Ovary (tissue), 9 donors: ENCODE measurements around the gene BGN. TPM values are rescaled to one million over a fixed set of nuclear protein-coding genes. Genes with fewer than 3 reads are reported as not detected.

ENCODE experiments used
- DNase-seq, 5 donors: peaks; one replicate each; pipeline ENCODE4 v3.0.0-alpha.2; 2019 to 2020
- H3K27ac ChIP-seq, 2 donors: fragments of 200-600 bp; one replicate each; pipeline versions ENCODE4 v1.5.1 to v1.8.0; 2019 to 2022
- H3K27me3 ChIP-seq: fragments of 200-600 bp; one replicate; pipeline ENCODE4 v1.8.0; 2022
- H3K36me3 ChIP-seq: fragments of 200-600 bp; sonication (generic); one replicate; pipeline ENCODE4 v1.5.1; 2019
- H3K4me1 ChIP-seq: one replicate; pipeline ENCODE4 v1.8.1; 2013; ENCODE audit warnings: mild to moderate bottlenecking, moderate library complexity; ENCODE audit not compliant: insufficient read depth
- H3K4me3 ChIP-seq: fragments of 200-600 bp; sonication (generic); one replicate; pipeline ENCODE4 v1.5.1; 2017
- H3K9me3 ChIP-seq, 2 donors: fragments of 200-600 bp in 1 of 2; sonication (generic) in 1 of 2; one replicate each; pipeline versions ENCODE4 v1.5.1 to v1.8.1; 2013 to 2019; ENCODE audit warnings: mild to moderate bottlenecking in 1 of 2, moderate library complexity in 1 of 2
- CTCF ChIP-seq, 3 donors: fragments of 450-650 bp in 2 of 3; fragments of 200-600 bp in 1 of 3; IDR thresholded peaks; one replicate each; pipeline versions ENCODE4 v1.5.1 to v1.8.0; 2016 to 2022; ENCODE audit warnings: antibody characterized with exemption in 3 of 3, mild to moderate bottlenecking in 1 of 3
- EP300 ChIP-seq: sonication (generic); formaldehyde crosslinking; IDR thresholded peaks from one replicate; pipeline ENCODE4 v1.6.1; 2017; ENCODE audit warnings: antibody characterized with exemption
- POLR2A ChIP-seq: fragments of 450-650 bp; IDR thresholded peaks from one replicate; pipeline ENCODE4 v1.6.1; 2017; ENCODE audit warnings: antibody characterized with exemption, mild to moderate bottlenecking, moderate library complexity
- WGBS, 3 donors: extraction: QIAGEN DNeasy Blood & Tissue Kit in 1 of 3; methylation state at CpG; one replicate each; pipeline versions ENCODE4 v1.1.5 to v1.1.7; 2013 to 2017; 5-methylcytosine and 5-hydroxymethylcytosine counted together
- intact Hi-C, 4 donors: fragments of 100-400 bp; cut with DNase I; formaldehyde crosslinking; loops; one replicate each; pipeline versions ENCODE4 v1.11.0 to v1.15.1; 2022 to 2023
- polyA plus RNA-seq, 2 donors: library from polyadenylated mRNA; stranded (reverse); fragments of 200-250 nt in 1 of 2; fragments of 350-450 nt in 1 of 2; fragmentation: Illumina TruSeq in 1 of 2; extraction: RNeasy Lipid Tissue Mini Kit (QIAGEN cat#74804) in 1 of 2; gene quantifications; one replicate each; pipeline ENCODE4 v1.2.3, GENCODE V29; 2013 to 2014
- total RNA-seq, 7 donors: library from RNA; depleted of rRNA in 2 of 7; stranded (reverse); fragments of >200 nt in 2 of 7; fragmentation: NEBNext Ultra II Directional in 3 of 7; extraction: Animal tissue kit (Norgen Biotek cat#: 25700) in 3 of 7; gene quantifications; one replicate each; pipeline versions ENCODE4 v1.1.0 to v1.2.4, GENCODE V29; 2016 to 2023
- donor health status: DM: no; HTN: no; CAD: no; lungs with moderate emphysema.
- donor health status: DM: no; HTN: no; CAD: no.
- donor health status: Bipolar disorder and iron deficiency.
- donor health status: DM: yes; HTN: yes; CAD: no.
- donor health status: DM: no; HTN: no; CAD: no.
- donor health status: DM: yes; HTN: yes; CAD: no.

The BGN gene
- total and polyA plus RNA-seq, 9 donors, result 10.0 to 81.7 (median 48.5) TPM

- intact Hi-C loops, result loop anchor here in 2 of 4 donors (10.0 kb wide), 4 partner anchors 60 to 410 kb away; no protein-coding TSS in a partner anchor
- DNase-seq, result no peak
- H3K4me1 ChIP-seq, result no peaks in the 10 kb centered on the region
- 68 to 79% (median 76%) methylated on average over 7 to 8 of the region's 8 CpGs for WGBS, 3 donors
- no peaks in the 10 kb centered on the region for H3K36me3 ChIP-seq
- TF ChIP-seq POLR2A, result no peak
- no peak for TF ChIP-seq CTCF (IDR thresholded peaks at IDR 0.05)
- no peak for TF ChIP-seq EP300
- H3K27ac ChIP-seq, result no peak overlapping the region
- no peaks in the 10 kb centered on the region for H3K9me3 ChIP-seq
- no peaks in the 10 kb centered on the region for H3K27me3 ChIP-seq
- no peak overlapping the region for H3K4me3 ChIP-seq
Measured at GRCh38 chrX:153544727-153545126, 49.9 kb downstream of the BGN start.

GRCh38 chrX:153546386-153546785 lies 51.6 kb downstream of the BGN start:
- TF ChIP-seq CTCF (IDR thresholded peaks at IDR 0.05) (no peak), EP300 (no peak), POLR2A (no peak)
- no peaks in the 10 kb centered on the region for H3K4me1 ChIP-seq
- H3K36me3 ChIP-seq, result no peaks in the 10 kb centered on the region
- H3K27me3 ChIP-seq, result no peaks in the 10 kb centered on the region
- intact Hi-C loops, result loop anchor here in 2 of 4 donors (10.0 kb wide), 4 partner anchors 58 to 408 kb away; no protein-coding TSS in a partner anchor
- no peak for DNase-seq
- WGBS, 3 donors, result 73 to 76% (median 73%) methylated on average over 11 of the region's 11 CpGs
- H3K9me3 ChIP-seq, result no peaks in the 10 kb centered on the region
- H3K4me3 ChIP-seq, result no peak overlapping the region
- H3K27ac ChIP-seq, result no peak overlapping the region

- Histone ChIP-seq H3K4me3 (no peak overlapping the region), H3K36me3 (no peaks in the 10 kb centered on the region), H3K9me3 (no peaks in the 10 kb centered on the region), H3K27ac (no peak overlapping the region), H3K27me3 (no peaks in the 10 kb centered on the region), H3K4me1 (no peaks in the 10 kb centered on the region)
- intact Hi-C loops, result loop anchor here in 2 of 4 donors (10.0 kb wide), 4 partner anchors 58 to 408 kb away; no protein-coding TSS in a partner anchor
- no peak for TF ChIP-seq CTCF (IDR thresholded peaks at IDR 0.05)
- no peak for TF ChIP-seq EP300
- no peak for TF ChIP-seq POLR2A
- WGBS, 3 donors, result 55 to 59% (median 58%) methylated on average over 7 of the region's 7 CpGs
- no peak for DNase-seq
Measured at GRCh38 chrX:153547195-153547594, 52.4 kb downstream of the BGN start.

- 88 to 91% (median 88%) methylated on average over 17 of the region's 17 CpGs for WGBS, 3 donors
- H3K27me3 ChIP-seq, result no peaks in the 10 kb centered on the region
- intact Hi-C loops, result loop anchor here in 2 of 4 donors (10.0 kb wide), 4 partner anchors 56 to 406 kb away; no protein-coding TSS in a partner anchor
- no peaks in the 10 kb centered on the region for H3K4me1 ChIP-seq
- H3K4me3 ChIP-seq, result no peak overlapping the region
- H3K36me3 ChIP-seq, result no peaks in the 10 kb centered on the region
- no peak overlapping the region for H3K27ac ChIP-seq
- TF ChIP-seq EP300 (no peak), CTCF (IDR thresholded peaks at IDR 0.05) (no peak), POLR2A (no peak)
- DNase-seq, result no peak
- no peaks in the 10 kb centered on the region for H3K9me3 ChIP-seq
Measured at GRCh38 chrX:153549231-153549630, 54.5 kb downstream of the BGN start.
